Measurements from ENCODE around the gene ASF1B. TPM values are rescaled to one million over a fixed set of nuclear protein-coding genes. Genes with fewer than 3 reads are reported as not detected.

Gene ASF1B
- total RNA-seq, 2 experiments from 2014 or later = 143 to 202 TPM

DNA sequence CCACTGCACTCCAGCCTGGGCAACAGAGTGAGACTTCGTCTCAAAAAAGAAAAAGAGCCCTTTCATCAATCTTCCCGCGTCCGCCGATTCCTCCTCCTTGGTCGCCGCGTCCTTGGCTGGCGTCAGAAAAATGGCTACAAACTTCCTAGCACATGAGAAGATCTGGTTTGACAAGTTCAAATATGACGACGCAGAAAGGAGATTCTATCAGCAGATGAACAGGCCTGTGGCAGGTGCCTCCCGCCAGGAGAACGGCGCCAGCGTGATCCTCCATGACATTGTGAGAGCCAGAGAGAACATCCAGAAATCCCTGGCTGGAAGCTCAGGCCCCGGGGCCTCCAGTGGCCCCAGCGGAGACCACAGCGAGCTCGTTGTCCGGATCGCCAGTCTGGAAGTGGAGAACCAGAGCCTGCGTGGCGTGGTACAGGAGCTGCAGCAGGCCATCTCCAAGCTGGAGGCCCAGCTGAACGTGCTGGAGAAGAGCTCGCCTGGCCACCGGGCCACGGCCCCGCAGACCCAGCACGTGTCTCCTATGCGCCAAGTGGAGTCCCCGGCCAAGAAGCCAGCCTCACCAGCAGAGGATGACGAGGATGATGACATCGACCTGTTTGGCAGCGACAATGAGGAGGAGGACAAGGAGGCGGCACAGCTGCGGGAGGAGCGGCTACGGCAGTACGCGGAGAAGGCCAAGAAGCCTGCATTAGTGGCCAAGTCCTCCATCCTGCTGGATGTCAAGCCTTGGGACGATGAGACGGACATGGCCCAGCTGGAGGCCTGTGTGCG, 65.9 kb downstream of the ASF1B start:
- intact Hi-C loops (cut with micrococcal nuclease; ENCODE audit: unreplicated experiment) = loop anchor here (10.0 kb wide), 1 partner anchor 476 kb away; no protein-coding TSS in a partner anchor
- POLR2A ChIA-PET = no interaction called here
- no TSS peak for BruUV-seq (replicated peaks)

More for the DNA sequence above, 65.9 kb downstream of the ASF1B start:
- Histone ChIP-seq H3K4me1 (ENCODE audit: insufficient read depth, low read length, poor library complexity, severe bottlenecking) (peaks cover 26% of the 10 kb centered on the region), H3K27ac (ENCODE audit: low read depth, low read length, poor library complexity, severe bottlenecking) (no peak overlapping the region), H3K79me2 (ENCODE audit: insufficient read depth, low read depth, low read length) (no peaks in the 10 kb centered on the region), H4K20me1 (ENCODE audit: insufficient read depth, low read length) (no peaks in the 10 kb centered on the region), H3K9me3 (ENCODE audit: low read length) (no peaks in the 10 kb centered on the region), H3K4me2 (ENCODE audit: low read length) (no peak overlapping the region), H3K4me3 (ENCODE audit: low read depth, low read length, poor library complexity, severe bottlenecking) (no peak overlapping the region), H3K36me3 (ENCODE audit: insufficient read depth, low read length) (no peaks in the 10 kb centered on the region), H2AFZ (ENCODE audit: low read length) (no peak overlapping the region), H3K9me2 (ENCODE audit: insufficient read depth, low read length) (no peaks in the 10 kb centered on the region)
- TF ChIP-seq, protein P1, sequence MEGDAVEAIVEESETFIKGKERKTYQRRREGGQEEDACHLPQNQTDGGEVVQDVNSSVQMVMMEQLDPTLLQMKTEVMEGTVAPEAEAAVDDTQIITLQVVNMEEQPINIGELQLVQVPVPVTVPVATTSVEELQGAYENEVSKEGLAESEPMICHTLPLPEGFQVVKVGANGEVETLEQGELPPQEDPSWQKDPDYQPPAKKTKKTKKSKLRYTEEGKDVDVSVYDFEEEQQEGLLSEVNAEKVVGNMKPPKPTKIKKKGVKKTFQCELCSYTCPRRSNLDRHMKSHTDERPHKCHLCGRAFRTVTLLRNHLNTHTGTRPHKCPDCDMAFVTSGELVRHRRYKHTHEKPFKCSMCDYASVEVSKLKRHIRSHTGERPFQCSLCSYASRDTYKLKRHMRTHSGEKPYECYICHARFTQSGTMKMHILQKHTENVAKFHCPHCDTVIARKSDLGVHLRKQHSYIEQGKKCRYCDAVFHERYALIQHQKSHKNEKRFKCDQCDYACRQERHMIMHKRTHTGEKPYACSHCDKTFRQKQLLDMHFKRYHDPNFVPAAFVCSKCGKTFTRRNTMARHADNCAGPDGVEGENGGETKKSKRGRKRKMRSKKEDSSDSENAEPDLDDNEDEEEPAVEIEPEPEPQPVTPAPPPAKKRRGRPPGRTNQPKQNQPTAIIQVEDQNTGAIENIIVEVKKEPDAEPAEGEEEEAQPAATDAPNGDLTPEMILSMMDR (conservative IDR thresholded peaks at IDR 0.05; ENCODE audit: low read length) = no peak
- TF ChIP-seq EZH2phosphoT487 (IDR thresholded peaks at IDR 0.05; ENCODE audit: borderline replicate concordance, low read depth, low read length) = no peak
- CTCF ChIA-PET (ENCODE audit: unreplicated experiment) = no interaction called here
- DNase-seq (ENCODE audit: low spot score) = no peak

Other genes with a start within 250 kb of the ASF1B start
- gene BRME1, start 230.5 kb downstream of the ASF1B start, total RNA-seq (2014; rRNA removed; shearing (Covaris generic)) = 2.5 and 4.5 TPM in 2 replicates
- gene BRME1, start 230.5 kb downstream of the ASF1B start, total RNA-seq (2022) = 7.1 and 7.2 TPM in 2 replicates
- 18.7 and 23.3 TPM in 2 replicates for gene CC2D1A, start 230.4 kb downstream of the ASF1B start, total RNA-seq (2014; rRNA removed; shearing (Covaris generic))
- gene CC2D1A, start 230.4 kb downstream of the ASF1B start, total RNA-seq (2022) = 44.0 and 48.3 TPM in 2 replicates
- 0.16 TPM in 1 of 2 replicates, not detected in the other for gene PODNL1, start 198.2 kb downstream of the ASF1B start, total RNA-seq (2014; rRNA removed; shearing (Covaris generic))
- 0.20 TPM in 1 of 2 replicates, not detected in the other for gene PODNL1, start 198.2 kb downstream of the ASF1B start, total RNA-seq (2022)
- 61.0 and 71.3 TPM in 2 replicates for gene DCAF15, start 184.1 kb downstream of the ASF1B start, total RNA-seq (2014; rRNA removed; shearing (Covaris generic))
- 86.2 and 97.3 TPM in 2 replicates for gene DCAF15, start 184.1 kb downstream of the ASF1B start, total RNA-seq (2022)
- gene RFX1, start 130.3 kb downstream of the ASF1B start, total RNA-seq (2014; rRNA removed; shearing (Covaris generic)) = 3.5 and 4.4 TPM in 2 replicates
- gene RFX1, start 130.3 kb downstream of the ASF1B start, total RNA-seq (2022) = 13.8 and 17.4 TPM in 2 replicates
- not detected in 2 replicates for gene RLN3, start 108.4 kb downstream of the ASF1B start, total RNA-seq (2014; rRNA removed; shearing (Covaris generic))
- not detected in 2 replicates for gene RLN3, start 108.4 kb downstream of the ASF1B start, total RNA-seq (2022)
- gene IL27RA, start 104.8 kb downstream of the ASF1B start, total RNA-seq (2014; rRNA removed; shearing (Covaris generic)) = 5.2 and 6.7 TPM in 2 replicates
- gene IL27RA, start 104.8 kb downstream of the ASF1B start, total RNA-seq (2022) = 6.0 and 9.0 TPM in 2 replicates
- 0.09 TPM in 1 of 2 replicates, not detected in the other for gene PALM3, start 74.5 kb downstream of the ASF1B start, total RNA-seq (2014; rRNA removed; shearing (Covaris generic))
- gene PALM3, start 74.5 kb downstream of the ASF1B start, total RNA-seq (2022) = not detected in 2 replicates
- gene MISP3, start 63.8 kb downstream of the ASF1B start, total RNA-seq (2014; rRNA removed; shearing (Covaris generic)) = 3.3 and 6.4 TPM in 2 replicates
- 3.9 TPM in 2 replicates for gene MISP3, start 63.8 kb downstream of the ASF1B start, total RNA-seq (2022)
- gene C19orf67, start 50.8 kb downstream of the ASF1B start, total RNA-seq (2014; rRNA removed; shearing (Covaris generic)) = 1.0 and 2.6 TPM in 2 replicates
- gene C19orf67, start 50.8 kb downstream of the ASF1B start, total RNA-seq (2022) = 0.55 and 1.4 TPM in 2 replicates
- gene SAMD1, start 45.8 kb downstream of the ASF1B start, total RNA-seq (2014; rRNA removed; shearing (Covaris generic)) = 116 and 128 TPM in 2 replicates
- gene SAMD1, start 45.8 kb downstream of the ASF1B start, total RNA-seq (2022) = 124 and 128 TPM in 2 replicates
- gene PRKACA, start 18.8 kb downstream of the ASF1B start, total RNA-seq (2014; rRNA removed; shearing (Covaris generic)) = 18.0 and 21.1 TPM in 2 replicates
- gene PRKACA, start 18.8 kb downstream of the ASF1B start, total RNA-seq (2022) = 62.0 and 63.7 TPM in 2 replicates
- gene ADGRL1, start 69.6 kb upstream of the ASF1B start, total RNA-seq (2014; rRNA removed; shearing (Covaris generic)) = 2.6 and 5.0 TPM in 2 replicates
- gene ADGRL1, start 69.6 kb upstream of the ASF1B start, total RNA-seq (2022) = 8.1 and 8.2 TPM in 2 replicates
- 12.5 and 13.8 TPM in 2 replicates for gene ADGRE5, start 244.9 kb upstream of the ASF1B start, total RNA-seq (2014; rRNA removed; shearing (Covaris generic))
- 47.5 and 48.7 TPM in 2 replicates for gene ADGRE5, start 244.9 kb upstream of the ASF1B start, total RNA-seq (2022)